Stimulated activated CD8-positive, alpha-beta memory T cell treated with anti-CD3 and anti-CD28 coated beads, Interleukin-2, amount 100 ng/mL, for 48 hours (primary cell): ENCODE measurements around the gene UBR4.

Experiments used
- DNase-seq, 2 donors: peaks; one replicate each; pipeline ENCODE4 v3.0.0-alpha.2; 2020; ENCODE audit warnings: low read depth in 2 of 2

The UBR4 gene

GRCh38 chr1:19072285-19072981 is 137.6 kb downstream of the UBR4 start:
- DNase-seq = no peak

- DNase-seq = no peak
These were observed 138.3 kb downstream of the UBR4 start for GRCh38 chr1:19071674-19072281.

- no peak for DNase-seq
These were observed 139.0 kb downstream of the UBR4 start for GRCh38 chr1:19070891-19071621.

- no peak for DNase-seq
These were observed 139.8 kb downstream of the UBR4 start for GRCh38 chr1:19070197-19070651.

- no peak for DNase-seq
These were observed 141.3 kb downstream of the UBR4 start for GRCh38 chr1:19068639-19069276.

- DNase-seq = no peak
These were observed 142.0 kb downstream of the UBR4 start for GRCh38 chr1:19067912-19068638.

GRCh38 chr1:19067182-19067911 is 142.7 kb downstream of the UBR4 start:
- DNase-seq = no peak

GRCh38 chr1:19066874-19067181 is 143.2 kb downstream of the UBR4 start:
- DNase-seq = no peak

GRCh38 chr1:19066248-19066873 is 143.7 kb downstream of the UBR4 start:
- DNase-seq = no peak

GRCh38 chr1:19065526-19066247 is 144.4 kb downstream of the UBR4 start:
- no peak for DNase-seq

- no peak for DNase-seq
These were observed 145.1 kb downstream of the UBR4 start for GRCh38 chr1:19064906-19065450.

GRCh38 chr1:19063122-19063521 is 146.9 kb downstream of the UBR4 start:
- DNase-seq = no peak

- no peak for DNase-seq
These were observed 147.6 kb downstream of the UBR4 start for GRCh38 chr1:19062258-19063029.

- no peak for DNase-seq
These were observed 148.3 kb downstream of the UBR4 start for GRCh38 chr1:19061798-19062197.

GRCh38 chr1:19061343-19061742 is 148.7 kb downstream of the UBR4 start:
- DNase-seq = no peak

GRCh38 chr1:19059773-19060172 is 150.3 kb downstream of the UBR4 start:
- no peak for DNase-seq

GRCh38 chr1:19058476-19058797 is 151.6 kb downstream of the UBR4 start:
- no peak for DNase-seq

GRCh38 chr1:19057784-19058475 is 152.1 kb downstream of the UBR4 start:
- no peak for DNase-seq
